Activated CD4-positive, CD25-positive, alpha-beta regulatory T cell treated with anti-CD3 and anti-CD28 coated beads, Interleukin-2, amount 50 U/mL, for 72 hours (primary cell): ENCODE measurements around the gene KIR2DL4.
"Not testable (repeated sequence)": the region's sequence is repeated elsewhere in the genome, so short reads cannot be mapped to it uniquely, and the experiment has no call there.

Experiments used
- DNase-seq: peaks from one replicate; pipeline ENCODE4 v3.0.0; 2021

KIR2DL4 gene

GRCh38 chr19:54805665-54806515 lies 2.5 kb downstream of the KIR2DL4 start:
- no peak for DNase-seq

GRCh38 chr19:54806516-54806838 lies 3.1 kb downstream of the KIR2DL4 start:
- no peak for DNase-seq

DNA sequence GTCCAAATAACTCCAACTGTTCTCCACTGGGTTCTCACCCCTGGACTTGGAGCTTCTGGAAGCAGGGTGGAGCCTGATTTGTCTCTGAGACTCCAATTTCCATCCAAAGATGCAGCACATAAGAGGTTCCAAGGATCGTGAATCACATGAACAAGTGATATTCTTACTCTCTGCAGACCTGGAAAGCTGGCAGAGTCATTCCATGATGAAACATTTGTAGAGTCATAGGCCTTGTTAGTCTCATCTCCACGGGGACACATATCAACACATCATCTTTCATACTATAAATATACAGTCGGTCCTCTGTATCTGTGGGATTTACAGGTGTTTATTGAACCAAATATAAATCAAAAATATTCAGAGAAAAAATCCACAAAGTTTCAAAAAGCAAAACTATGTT lies 11.2 kb downstream of the KIR2DL4 start:
- not testable (repeated sequence) for DNase-seq

DNA sequence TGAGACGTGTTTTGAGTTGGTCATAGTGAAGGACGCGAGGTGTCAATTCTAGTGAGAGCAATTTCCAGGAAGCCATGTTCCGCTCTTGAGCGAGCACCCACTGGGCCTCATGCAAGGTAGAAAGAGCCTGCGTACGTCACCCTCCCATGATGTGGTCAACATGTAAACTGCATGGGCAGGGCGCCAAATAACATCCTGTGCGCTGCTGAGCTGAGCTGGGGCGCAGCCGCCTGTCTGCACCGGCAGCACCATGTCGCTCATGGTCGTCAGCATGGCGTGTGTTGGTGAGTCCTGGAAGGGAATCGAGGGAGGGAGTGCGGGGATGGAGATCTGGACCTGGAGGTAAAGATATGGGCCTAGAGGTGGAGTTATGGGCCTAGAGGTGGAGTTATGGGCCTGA lies 12.8 kb downstream of the KIR2DL4 start, which contains the start of gene KIR3DL1:
TSS of gene KIR3DL1 (plus strand) at position 218 of the 400 bp plus-strand sequence.
- not testable (repeated sequence) for DNase-seq

DNA sequence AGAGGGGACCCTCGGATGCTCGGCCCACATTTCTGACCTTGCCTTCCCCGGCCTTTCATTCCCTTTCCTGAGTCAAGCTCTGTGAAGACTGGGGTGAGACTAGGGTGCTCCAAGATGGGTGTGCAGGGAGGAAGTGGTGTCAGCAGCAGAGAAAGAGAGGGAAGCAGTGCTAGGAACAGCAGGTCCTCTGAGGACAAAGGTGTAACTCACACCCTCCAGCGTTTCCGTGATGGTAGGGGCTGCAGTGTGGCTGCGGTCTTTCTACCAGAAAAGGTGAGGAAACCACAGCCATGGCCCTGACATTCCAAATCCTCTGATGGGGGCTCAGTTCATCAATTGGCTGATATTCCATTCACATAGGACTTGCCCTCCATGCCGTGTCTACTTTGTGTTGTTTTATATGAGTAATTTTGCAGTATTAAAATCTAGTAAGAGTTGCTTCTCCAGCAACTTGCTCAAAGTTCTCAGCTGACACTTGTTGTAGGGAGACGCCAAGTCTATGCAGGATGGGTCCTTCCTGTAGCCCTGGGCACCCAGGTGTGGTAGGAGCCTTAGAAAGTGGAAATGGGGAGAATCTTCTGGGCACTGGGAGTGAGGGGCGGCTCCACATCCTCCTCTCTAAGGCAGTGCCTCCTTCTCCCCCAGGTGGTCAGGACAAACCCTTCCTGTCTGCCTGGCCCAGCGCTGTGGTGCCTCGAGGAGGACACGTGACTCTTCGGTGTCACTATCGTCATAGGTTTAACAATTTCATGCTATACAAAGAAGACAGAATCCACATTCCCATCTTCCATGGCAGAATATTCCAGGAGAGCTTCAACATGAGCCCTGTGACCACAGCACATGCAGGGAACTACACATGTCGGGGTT lies 14.5 kb downstream of the KIR2DL4 start:
- DNase-seq: no peak

- DNase-seq: not testable (repeated sequence)
These were observed 21.0 kb downstream of the KIR2DL4 start for GRCh38 chr19:54824416-54824815.

DNA sequence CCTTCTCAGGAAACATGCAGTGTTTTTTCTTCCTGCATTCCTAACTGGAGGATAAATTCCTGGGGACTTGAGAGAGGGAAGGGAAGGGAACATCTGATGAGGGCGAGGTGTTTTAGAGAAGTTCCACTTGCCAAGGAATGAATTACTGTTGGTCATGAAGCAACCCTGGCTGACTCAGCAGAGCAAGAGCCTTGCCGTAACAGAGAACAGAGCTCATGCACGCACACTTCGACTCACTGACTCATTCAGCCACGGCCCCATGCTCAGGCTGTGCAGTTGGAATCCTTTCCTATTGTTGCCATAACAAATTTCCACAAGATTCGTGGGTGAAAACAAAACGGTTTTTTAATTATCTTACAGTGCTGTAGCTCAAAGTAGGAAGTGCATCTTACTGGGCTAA lies 21.9 kb downstream of the KIR2DL4 start:
- DNase-seq: not testable (repeated sequence)

DNA sequence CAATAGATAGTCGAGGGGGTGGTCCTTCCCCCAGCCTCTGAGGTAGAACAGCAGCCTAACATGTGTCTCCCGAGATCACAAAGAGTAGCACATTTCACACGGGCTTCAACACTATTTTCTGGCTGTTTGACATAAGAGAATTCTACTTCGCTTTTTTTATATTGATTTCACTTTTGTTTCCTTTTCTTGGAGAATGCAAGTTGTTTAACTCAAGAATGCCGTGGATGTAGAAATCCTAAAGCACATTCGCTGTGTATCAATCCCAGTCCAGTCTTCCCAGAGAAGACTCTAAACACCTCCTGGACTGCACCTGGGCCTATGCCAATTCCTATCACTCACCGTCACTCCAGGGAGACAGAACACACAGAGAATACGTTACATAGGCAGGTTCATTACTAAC lies 24.7 kb downstream of the KIR2DL4 start:
- not testable (repeated sequence) for DNase-seq

DNA sequence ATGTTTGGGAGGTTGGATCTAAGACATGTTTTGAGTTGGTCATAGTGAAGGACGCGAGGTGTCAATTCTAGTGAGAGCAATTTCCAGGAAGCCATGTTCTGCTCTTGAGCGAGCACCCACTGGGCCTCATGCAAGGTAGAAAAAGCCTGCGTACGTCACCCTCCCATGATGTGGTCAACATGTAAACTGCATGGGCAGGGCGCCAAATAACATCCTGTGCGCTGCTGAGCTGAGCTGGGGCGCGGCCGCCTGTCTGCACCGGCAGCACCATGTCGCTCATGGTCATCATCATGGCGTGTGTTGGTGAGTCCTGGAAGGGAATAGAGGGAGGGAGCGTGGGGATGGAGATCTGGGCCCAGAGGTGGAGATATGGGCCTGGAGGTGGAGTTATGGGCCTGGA lies 29.1 kb downstream of the KIR2DL4 start, which contains the start of gene KIR2DS4:
TSS of gene KIR2DS4 (plus strand) at position 181 of the 400 bp plus-strand sequence.
- not testable (repeated sequence) for DNase-seq

DNA sequence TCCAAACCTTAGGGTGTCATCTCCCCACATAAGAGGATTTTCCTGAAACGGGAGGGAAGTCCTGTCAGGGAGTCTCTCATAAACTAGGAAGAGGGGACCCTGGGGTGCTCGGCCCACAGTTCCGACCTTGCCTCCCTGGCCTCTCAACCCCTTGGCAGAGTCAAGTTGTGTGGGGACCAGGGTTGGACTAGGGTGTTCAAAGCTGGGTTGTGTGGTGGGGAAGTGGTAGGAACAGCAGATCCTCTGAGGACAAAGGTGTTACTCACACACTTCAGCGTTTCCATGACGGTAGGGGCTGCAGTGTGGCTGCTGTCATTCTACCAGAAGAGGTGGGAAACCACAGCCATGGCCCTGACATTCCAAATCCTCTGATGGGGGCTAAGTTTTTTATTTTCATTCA lies 31.7 kb downstream of the KIR2DL4 start:
- DNase-seq: not testable (repeated sequence)

DNA sequence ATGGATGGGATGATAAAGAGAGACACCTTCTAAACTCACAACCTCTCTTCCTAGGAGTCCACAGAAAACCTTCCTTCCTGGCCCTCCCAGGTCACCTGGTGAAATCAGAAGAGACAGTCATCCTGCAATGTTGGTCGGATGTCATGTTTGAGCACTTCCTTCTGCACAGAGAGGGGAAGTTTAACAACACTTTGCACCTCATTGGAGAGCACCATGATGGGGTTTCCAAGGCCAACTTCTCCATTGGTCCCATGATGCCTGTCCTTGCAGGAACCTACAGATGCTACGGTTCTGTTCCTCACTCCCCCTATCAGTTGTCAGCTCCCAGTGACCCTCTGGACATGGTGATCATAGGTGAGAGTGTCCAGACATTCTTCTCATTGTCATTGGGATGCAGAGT lies 34.1 kb downstream of the KIR2DL4 start:
- DNase-seq: not testable (repeated sequence)

- not testable (repeated sequence) for DNase-seq
These were observed 39.8 kb downstream of the KIR2DL4 start for GRCh38 chr19:54843171-54843570.

- not testable (repeated sequence) for DNase-seq
These were observed 46.7 kb downstream of the KIR2DL4 start, which contains the start of gene KIR3DL2 for GRCh38 chr19:54850061-54850640. KIR3DL2 (plus strand) TSS chr19:54850443; CDS start chr19:54850476, 33 bp downstream.

- no peak for DNase-seq
These were observed 47.5 kb downstream of the KIR2DL4 start for GRCh38 chr19:54850930-54851329.

GRCh38 chr19:54851353-54851752 lies 47.9 kb downstream of the KIR2DL4 start:
- no peak for DNase-seq

DNA sequence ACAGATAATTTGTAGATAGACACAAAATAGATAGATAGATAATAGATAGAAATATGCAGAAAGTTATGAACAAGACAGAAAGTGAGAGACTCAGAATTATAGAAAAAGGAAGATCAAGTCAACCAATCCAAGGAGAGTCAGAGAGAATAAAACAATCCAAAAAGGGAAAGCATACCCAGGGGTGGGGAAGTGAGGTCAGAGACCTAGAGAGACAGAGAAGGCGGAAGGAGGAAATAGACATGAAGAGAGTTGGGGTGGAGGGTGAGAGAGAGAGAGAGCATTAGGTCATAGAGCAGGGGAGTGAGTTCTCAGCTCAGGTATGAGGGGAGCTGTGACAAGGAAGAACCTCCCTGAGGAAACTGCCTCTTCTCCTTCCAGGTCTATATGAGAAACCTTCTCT lies 51.8 kb downstream of the KIR2DL4 start:
- DNase-seq: not testable (repeated sequence)

- DNase-seq: not testable (repeated sequence)
These were observed 55.1 kb downstream of the KIR2DL4 start for GRCh38 chr19:54858476-54858875.

- DNase-seq: not testable (repeated sequence)
These were observed 56.0 kb downstream of the KIR2DL4 start for GRCh38 chr19:54859421-54859820.

DNA sequence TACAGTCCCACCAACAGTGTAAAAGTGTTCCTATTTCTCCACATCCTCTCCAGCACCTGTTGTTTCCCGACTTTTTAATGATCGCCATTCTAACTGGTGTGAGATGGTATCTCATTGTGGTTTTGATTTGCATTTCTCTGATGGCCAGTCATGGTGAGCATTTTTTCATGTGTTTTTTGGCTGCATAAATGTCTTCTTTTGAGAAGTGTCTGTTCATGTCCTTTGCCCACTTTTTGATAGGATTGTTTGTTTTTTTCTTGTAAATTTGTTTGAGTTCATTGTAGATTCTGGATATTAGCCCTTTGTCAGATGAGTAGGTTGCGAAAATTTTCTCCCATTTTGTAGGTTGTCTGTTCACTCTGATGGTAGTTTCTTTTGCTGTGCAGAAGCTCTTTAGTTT lies 60.0 kb downstream of the KIR2DL4 start:
- DNase-seq: not testable (repeated sequence)
